Heart left ventricle (tissue), 13 donors: ENCODE results near the gene LRIT1.

Experiments used
- POLR2A ChIP-seq, 2 donors: fragments of 450-650 bp; IDR thresholded peaks; one replicate each; pipeline ENCODE4 v1.6.1; 2017; ENCODE audit warnings: antibody characterized with exemption in 2 of 2, mild to moderate bottlenecking in 2 of 2, moderate library complexity in 2 of 2
- TF ChIP-seq, protein P1 (sequence below), 12 donors: fragments of 200-600 bp; sonication (generic) in 4 of 12; IDR thresholded peaks; one replicate each; pipeline versions ENCODE4 v1.5.0 to v1.8.0; 2018 to 2022; ENCODE audit warnings: antibody characterized with exemption in 12 of 12, mild to moderate bottlenecking in 5 of 12
- donor health status: ischemic (EF 13 %, LVEDD 7.1; RV severe dilation, severe dysfunction).
- donor health status: DM: no; HTN: yes; CAD: no.
- donor health status: DM: no; HTN: no; CAD: no.
- donor health status: ischemic (EF 25% LVEDD 6.9; RV normal size, moderate dysfunction).
- donor health status: ischemic (EF 25% LVEDD 5.7; RV mildly dilated, moderate dysfunction).
- donor health status: ischemic (EF 35%, LVEDD 5.7; RV mildly dilated, moderate dysfunction).
- donor health status: nonischemic (EF 11% LVEDD 7.7; RV severe dilation, severe dysfunction).
- donor health status: DM: yes; HTN: yes; CAD: no.
- donor health status: PGD.
- donor health status: ischemic (EF 29% LVEDD 5.4; RV normal size, mild dysfunction).
- donor health status: nonischemic (EF 23%, LVEDD 6.1; RV moderate dilation, normal function).

DNA sequence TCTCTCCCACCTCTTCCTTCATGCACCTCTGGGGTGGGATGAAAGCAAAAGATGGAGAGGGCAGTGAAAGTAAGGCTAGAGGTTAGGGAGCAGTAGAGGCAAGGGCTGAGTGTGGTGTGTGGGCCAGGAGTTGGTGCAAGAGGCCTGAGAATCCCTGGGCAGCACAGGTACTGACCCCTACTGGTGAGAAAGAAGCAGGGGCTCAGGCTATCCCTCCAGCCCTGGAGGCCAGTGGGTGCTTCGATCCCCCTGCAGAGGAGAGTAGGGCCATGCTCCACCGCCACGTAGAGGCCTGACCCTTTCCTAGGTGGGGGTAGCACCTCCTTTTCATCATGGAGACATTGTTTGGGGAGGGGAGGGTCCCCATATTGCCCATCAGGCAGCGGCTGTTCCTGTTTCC lies 37.2 kb downstream of the LRIT1 start:
- no peak for TF ChIP-seq POLR2A (IDR thresholded peaks at IDR 0.05)
- TF ChIP-seq, protein P1, sequence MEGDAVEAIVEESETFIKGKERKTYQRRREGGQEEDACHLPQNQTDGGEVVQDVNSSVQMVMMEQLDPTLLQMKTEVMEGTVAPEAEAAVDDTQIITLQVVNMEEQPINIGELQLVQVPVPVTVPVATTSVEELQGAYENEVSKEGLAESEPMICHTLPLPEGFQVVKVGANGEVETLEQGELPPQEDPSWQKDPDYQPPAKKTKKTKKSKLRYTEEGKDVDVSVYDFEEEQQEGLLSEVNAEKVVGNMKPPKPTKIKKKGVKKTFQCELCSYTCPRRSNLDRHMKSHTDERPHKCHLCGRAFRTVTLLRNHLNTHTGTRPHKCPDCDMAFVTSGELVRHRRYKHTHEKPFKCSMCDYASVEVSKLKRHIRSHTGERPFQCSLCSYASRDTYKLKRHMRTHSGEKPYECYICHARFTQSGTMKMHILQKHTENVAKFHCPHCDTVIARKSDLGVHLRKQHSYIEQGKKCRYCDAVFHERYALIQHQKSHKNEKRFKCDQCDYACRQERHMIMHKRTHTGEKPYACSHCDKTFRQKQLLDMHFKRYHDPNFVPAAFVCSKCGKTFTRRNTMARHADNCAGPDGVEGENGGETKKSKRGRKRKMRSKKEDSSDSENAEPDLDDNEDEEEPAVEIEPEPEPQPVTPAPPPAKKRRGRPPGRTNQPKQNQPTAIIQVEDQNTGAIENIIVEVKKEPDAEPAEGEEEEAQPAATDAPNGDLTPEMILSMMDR (IDR thresholded peaks at IDR 0.05) = peak in 2 of 12 donors; percentile 15 to 20
